GM21619 (cell line): ENCODE data around the gene MRPL54.
A peak's percentile ranks its signal among the peaks of the same experiment; 100 is the strongest.

Source experiments
- ATAC-seq: cut with Tn5 transposase; IDR thresholded peaks from one replicate; pipeline ENCODE4 v1.9.1; 2021; ENCODE audit not compliant: unreplicated experiment

Gene MRPL54

GRCh38 chr19:3762501-3763459 is at the start of gene MRPL54:
Gene MRPL54 (plus strand): TSS chr19:3762682. CDS start chr19:3762701, 19 bp downstream.
- ATAC-seq = peak; percentile 60

GRCh38 chr19:3716147-3716668 is 46.3 kb upstream of the MRPL54 start:
- ATAC-seq = no peak

- ATAC-seq = no peak
Observed at GRCh38 chr19:3719868-3720267, 42.6 kb upstream of the MRPL54 start.

GRCh38 chr19:3720349-3720917 is 42.0 kb upstream of the MRPL54 start:
- ATAC-seq = no peak

- no peak for ATAC-seq
Observed at GRCh38 chr19:3721131-3721886, 41.2 kb upstream of the MRPL54 start.

GRCh38 chr19:3721887-3722442 is 40.5 kb upstream of the MRPL54 start:
- ATAC-seq = no peak

- ATAC-seq = no peak
Observed at GRCh38 chr19:3722443-3723109, 39.9 kb upstream of the MRPL54 start.

- ATAC-seq = no peak
Observed at GRCh38 chr19:3723110-3723488, 39.4 kb upstream of the MRPL54 start.

GRCh38 chr19:3723883-3724282 is 38.6 kb upstream of the MRPL54 start:
- no peak for ATAC-seq

- ATAC-seq = no peak
Observed at GRCh38 chr19:3725121-3725520, 37.4 kb upstream of the MRPL54 start.

- no peak for ATAC-seq
Observed at GRCh38 chr19:3725640-3726310, 36.7 kb upstream of the MRPL54 start.

GRCh38 chr19:3730457-3730958 is 32.0 kb upstream of the MRPL54 start:
- no peak for ATAC-seq

GRCh38 chr19:3732108-3732507 is 30.4 kb upstream of the MRPL54 start:
- ATAC-seq = no peak

GRCh38 chr19:3733549-3734309 is 28.8 kb upstream of the MRPL54 start:
- no peak for ATAC-seq

- no peak for ATAC-seq
Observed at GRCh38 chr19:3734310-3734600, 28.2 kb upstream of the MRPL54 start.

GRCh38 chr19:3736106-3736724 is 26.3 kb upstream of the MRPL54 start:
- ATAC-seq = no peak

- ATAC-seq = no peak
Observed at GRCh38 chr19:3737487-3738205, 24.8 kb upstream of the MRPL54 start.
